DMS153 treated with DMSO at 0.1 percent for 48 hours (cell line): ENCODE data around the gene LRP1B.
"Not testable (repeated sequence)": the region's sequence is repeated elsewhere in the genome, so short reads cannot be mapped to it uniquely, and the experiment has no call there.

Source experiments
- DNase-seq: peaks from one replicate; lab custom pipeline; 2025; ENCODE audit not compliant: unreplicated experiment; lab: John Stamatoyannopoulos, UW

The LRP1B gene

DNA sequence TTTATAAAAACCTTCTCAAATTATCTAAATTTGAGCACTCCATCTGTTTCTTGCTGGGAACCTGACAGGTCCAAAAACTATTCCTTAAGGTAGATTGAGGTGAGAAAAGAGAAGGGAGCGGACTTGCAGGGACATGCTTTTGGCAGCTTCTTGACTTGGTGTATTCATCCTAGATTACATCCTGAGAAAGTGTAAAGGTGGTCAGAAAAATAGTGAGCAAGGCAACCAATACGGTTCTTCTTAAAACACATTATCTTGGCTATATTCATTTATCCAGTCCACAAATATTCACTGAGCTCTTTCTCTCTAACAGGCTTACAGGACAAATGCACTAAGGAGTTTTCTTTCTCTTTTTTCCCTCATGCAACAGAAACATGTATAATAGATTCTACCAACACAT is 230.0 kb downstream of the LRP1B start:
- DNase-seq = no peak

DNA sequence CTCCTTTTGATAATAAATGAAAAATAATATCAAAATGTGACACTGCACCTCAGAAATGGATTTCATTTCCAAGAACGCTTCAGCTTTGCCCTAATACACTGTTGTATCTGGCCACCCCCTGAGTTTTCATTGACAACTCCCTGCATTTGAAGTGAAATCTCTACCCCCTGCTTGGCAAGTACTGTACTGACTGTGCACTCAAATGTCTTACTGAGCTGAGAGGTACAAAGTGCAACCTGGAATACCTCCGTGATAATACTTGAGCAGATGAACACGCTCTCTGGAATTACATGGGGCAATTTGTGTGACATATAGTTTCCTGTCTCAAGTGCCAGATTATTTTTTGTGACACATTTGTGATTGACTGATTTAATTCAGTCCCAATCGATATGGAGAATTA is 231.1 kb downstream of the LRP1B start:
- DNase-seq = no peak

DNA sequence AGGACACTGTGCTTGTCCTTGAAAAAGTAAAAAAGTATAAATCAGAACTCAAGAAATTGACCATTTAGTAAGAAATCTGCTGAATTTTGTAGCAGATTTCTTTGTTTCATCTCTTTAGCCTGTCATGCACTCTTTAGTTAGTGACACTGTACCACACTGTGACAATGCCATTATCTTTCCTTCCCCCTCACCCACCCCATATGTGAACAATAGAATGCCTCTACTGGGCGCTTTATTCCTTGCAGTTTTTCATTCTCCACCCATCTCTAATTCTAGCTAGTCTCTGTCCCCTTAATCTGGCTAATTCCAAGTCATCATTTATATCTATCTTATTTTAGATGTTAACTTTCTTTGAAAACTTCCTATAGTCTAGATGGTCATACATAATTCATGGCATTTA is 241.0 kb downstream of the LRP1B start:
- DNase-seq = no peak

DNA sequence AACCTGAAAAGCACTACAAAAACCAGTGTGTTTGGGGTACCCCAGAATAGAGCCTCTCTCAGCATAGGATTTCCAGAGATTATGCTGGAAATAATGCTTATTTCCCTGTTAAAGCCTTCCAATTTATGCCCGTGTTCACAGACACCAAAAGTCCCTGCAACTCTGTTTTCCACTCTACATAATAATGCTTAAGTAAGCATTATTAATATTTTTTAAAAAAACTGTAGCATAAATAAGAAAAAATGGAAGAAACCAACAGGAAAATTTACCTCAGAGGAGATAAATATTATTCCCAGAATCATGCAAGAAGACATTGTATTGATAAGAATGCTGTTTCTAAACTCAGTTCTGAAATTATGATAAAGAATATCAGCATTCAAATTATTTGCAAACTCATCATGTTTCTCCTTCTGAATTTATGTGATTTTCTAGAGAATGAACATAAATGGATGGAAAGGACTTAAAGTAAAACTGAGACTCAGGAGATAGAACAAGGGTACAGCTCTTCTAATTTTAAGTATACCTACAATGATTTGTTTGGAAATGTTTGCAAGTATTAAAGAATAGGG is 241.7 kb downstream of the LRP1B start:
- DNase-seq = no peak

DNA sequence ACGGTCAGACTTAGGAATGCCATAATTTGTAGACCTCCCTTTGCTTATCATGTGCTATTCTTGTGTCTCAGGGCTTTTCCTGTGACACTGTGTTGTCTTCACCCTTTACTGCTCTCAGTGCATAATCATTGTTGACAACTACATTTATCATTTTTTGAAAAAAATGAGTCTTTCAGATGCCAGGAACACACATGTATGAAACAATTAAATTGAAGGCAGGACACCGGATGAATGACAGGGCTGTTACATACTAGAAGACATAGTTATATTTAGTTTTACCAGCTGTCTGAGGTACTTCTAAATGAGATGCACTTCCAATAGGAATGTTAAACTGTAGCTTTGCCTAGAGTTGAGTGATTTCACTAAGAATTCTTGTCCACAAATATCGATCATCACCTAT is 243.5 kb downstream of the LRP1B start:
- no peak for DNase-seq

DNA sequence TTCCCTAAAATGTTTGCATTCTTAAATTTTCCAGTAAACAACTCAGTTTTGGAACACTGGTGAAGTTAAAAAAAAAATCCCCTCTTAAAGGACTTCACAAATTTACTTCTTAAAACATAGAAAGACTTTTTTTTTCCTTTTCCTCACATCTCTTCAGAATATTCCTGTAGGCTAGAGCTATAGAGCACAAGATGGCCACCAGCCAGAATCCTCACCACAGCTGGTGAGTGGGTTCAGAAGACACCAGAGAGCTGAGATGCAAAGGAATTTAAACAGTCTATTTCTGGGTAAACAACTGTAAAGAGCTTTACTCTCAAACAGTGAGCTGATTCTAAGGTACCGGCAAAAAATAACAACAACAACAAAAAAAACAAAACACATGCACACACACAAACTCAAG is 252.8 kb downstream of the LRP1B start:
- no peak for DNase-seq

DNA sequence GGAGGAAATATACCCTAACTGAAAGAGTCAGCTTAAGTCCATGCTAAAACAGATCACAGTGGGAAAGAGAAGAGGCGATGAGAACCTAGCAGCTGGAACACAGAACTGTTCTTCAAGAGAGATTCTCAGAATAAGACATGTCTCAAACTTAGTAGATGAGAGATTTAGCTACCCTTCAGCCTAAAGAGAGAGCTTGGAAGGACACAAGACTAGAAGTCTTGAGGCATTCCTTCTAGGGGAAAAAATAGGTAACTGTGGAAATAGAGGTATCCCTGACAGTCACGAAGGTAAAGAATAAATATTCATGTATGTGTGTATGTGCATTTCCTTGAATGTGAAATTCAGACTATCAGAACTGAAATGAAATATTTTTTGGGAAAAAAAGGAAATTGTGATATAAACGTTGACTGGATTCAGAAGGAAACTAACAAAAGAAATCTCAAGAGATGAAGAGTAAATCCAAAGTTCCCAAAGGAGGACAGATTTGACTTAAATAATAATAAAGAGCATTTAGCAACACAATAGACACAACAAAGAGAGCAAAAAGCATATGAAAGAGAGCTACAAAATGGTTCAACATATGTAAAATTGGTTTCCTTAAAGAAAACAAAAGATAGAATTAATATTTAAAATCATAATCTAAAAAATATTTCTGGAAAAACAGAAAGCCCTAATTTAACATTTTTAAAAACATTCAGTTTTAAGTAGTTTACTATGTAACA is 258.7 kb downstream of the LRP1B start:
- DNase-seq = no peak

DNA sequence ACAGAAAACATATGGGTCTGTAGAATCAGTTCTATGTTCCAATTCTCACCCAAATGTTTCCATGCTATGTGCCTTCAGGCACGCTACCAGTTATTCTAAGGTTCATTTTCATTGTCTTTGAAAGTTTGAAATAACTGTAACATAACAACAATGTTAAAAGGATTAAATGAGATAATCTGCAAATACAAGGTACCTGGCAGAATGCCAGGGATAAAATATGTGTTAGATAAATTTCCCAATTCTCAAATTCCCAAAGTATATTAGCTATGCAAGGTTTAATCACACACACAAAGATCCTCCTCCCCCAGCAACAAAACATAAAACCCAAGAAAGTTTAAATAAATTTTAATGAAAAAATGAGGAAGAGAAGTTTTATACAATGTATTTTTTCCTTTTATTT is 261.2 kb downstream of the LRP1B start:
- no peak for DNase-seq

DNA sequence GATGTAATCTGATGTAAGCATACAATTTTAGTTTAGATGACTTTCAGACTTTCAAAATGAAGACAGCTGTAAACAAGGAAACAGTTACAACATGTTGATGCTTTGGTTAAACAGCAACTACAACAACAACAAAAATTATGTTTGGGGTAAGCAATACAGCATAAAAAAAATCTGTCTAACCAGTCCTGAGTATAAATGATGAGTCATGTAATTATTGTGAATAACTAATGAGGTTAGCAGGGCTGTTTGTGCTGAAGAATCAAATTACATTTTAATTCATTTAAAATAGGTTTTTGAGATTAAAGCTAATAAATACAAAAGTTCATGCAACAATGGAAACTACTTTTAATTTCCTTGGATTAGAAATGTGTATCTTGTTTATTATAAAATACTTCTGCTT is 266.9 kb downstream of the LRP1B start:
- DNase-seq = no peak

DNA sequence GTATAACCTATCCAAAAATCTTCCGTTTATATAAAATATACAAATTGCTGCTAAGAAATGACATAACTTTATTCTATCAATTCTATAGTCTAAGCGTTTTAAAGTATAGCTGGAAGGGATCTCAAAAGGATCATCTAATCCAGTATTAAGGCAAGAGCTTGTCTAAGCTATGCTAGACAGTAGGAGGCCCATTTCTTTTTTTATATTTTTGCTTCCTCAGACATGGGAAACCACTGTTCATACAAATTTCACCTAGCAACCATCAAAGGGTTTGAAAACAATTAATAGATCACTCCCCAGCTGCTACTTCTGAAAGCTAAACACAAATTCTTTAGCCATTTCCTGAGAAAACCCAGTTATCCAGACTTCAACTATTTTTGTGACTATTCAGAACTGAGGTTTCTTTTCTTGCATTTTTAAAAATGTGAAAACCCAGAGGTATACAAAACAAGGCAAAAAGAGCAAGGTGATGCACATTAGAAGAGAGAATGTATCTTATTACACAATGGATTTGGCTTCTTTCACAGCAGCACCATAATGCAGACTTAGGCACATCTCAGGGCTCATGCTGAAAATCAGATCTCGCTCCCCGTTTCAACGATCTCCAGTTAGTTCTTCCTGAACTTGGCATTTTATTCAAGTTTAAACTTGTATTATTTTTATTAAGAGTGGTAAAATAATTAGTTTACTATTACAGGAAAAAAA is 274.4 kb downstream of the LRP1B start:
- no peak for DNase-seq

DNA sequence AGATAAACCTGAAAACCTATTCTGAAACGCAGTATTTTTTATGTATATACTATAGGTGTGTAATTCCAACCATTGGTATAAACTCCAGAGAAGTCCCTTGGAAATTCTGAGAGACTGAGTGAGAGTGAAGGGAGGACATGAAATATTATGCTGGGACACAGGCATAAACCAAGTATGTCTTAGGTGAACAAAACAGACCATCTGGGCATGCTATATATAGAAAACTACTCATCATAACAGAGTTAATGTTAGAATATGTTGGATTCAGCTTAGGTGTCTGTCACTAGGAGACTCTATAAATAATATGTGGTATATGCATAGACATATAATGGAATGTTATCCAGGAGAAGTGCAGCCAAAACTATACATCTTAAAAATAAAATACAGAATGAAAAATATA is 282.6 kb downstream of the LRP1B start:
- no peak for DNase-seq

DNA sequence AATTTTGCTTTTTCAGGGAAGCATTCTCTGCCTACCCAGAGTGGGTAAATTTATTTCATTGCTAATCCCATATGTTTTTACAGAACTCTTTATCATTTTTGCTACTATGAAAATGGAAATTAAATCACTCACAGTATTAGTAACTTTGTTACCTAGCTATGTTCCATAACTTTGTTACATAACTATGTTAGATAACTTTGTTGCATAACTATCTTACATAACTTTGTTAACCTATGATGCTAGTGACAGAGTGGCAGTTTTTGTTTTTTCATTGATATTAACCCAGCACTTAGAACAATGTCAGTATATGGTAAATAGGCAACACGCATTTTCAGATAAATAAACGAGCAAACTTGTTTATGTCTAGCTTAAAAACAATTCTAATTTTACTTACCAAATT is 286.6 kb downstream of the LRP1B start:
- DNase-seq = no peak

DNA sequence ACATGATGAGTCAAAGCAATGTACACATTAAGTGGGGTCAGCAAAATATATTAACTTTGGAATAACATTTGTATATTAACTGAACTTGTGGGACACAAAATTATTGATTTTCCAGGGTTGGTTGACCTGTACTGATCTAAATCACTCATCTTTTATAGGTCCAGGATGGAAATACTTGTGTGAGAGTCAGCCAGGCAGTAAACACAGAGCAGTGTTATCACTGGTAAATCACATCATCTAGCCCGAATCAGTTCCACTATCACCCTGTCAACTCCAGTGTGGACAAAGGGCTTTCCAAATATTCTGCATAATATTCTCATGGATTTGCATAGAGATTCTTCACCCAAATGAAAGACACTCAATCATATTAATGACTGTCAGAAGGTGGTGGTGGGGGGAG is 295.7 kb downstream of the LRP1B start:
- DNase-seq = no peak

DNA sequence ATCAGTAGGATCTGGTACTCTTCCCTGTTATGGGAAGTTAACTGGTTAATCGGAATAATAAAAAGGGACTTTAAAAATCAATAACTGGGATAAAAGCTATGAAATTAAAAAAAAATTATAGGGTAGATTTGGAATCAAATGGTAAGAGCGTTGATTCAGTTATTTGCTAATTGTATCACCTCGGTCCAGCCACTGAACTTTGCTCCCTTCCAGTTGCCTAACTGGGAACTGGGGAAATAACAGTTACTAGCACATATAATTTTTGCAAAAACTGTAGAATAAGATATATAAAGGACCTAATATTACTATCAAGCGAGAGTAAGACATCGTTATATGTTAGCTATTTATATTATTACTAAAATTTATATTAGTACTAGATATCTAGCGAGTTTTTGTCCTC is 302.1 kb downstream of the LRP1B start:
- no peak for DNase-seq

DNA sequence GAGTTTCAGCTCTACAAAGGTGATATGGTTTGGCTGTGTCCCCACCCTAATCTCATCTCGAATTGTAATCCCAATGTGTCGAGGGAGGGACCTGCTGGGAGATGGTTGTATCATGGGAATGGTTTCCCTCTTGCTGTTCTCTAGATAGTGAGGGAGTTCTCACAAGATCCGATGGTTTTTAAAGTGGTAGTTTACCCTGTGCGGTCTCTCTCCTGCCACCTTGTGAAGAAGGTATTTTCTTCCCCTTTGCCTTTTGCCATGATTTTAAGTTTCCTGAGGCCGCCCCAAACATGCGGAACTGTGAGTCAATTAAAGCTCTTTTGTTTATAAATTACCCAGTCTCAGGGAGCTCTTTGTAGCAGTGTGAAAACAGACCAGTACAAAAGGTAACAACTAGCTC is 306.0 kb downstream of the LRP1B start:
- no peak for DNase-seq

DNA sequence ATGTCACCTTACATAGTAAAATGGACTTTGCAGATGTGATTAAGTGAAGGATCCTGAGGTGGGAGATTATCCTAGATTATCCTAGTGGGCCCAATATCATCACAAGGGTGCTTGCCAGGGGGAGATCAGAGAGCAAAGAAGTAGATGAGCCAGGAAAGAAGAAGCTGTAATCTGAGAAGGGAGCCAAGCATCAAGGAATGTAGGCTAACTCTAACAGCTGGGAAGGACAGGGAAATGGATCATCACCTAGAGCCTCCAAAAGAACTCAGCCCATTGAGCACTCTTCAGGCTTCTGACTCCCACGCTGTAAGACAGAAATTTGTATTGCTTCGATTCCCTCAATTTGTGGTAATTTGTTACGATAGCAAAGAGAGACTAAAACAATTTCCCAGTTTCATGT is 309.9 kb downstream of the LRP1B start:
- no peak for DNase-seq

DNA sequence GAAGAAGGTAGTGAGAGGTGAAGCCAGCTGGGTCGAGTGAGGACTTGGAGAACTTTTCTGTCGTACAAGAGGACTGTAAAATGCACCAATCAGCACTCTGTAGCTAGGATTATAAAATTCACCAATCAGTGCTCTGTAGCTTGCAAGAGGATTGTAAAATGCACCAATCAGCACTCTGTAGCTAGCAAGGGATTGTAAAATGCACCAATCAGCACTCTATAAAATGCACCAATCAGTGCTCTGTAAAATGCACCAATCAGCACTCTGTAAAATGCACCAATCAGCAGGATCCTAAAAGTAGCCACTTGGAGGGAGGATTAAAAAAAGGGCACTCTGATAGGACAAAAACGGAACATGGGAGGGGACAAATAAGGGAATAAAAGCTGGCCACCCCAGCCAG is 315.5 kb downstream of the LRP1B start:
- not testable (repeated sequence) for DNase-seq

DNA sequence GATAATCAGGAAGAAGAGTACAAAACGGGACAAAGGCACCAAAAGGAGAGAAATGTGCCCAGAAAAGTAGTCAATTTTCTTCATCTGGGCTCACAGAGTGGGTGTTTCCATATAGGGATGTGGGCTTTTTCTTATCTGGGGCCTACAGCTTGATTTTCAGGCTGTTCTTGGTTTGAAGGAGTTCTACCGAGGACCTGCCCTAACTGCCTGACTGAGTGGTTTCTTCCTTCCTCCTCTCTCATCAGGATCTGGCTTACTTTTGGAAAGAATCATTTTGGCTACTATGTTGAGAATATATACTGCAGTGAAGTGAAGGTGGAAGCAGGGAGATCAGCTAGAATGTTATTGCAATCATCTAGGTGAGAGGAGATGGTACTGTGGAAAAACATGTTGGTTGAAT is 316.7 kb downstream of the LRP1B start:
- no peak for DNase-seq

DNA sequence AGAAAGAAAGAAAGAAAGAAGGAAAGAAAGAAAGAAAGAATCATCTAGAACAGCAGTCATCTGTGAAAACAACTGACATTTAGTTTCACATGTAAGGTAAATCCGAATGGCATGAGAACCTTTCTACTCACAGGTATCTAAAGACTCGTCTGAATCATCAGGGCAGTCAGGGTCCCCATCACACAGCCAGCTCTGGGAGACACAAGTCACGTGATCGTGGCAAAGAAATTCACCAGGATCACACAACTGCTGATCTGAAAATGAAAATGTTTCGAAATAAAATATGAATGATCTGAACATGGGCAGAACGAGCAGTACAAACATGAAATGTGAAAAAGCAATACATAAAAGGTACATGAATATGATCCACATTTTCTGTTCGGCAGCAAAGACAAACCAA is 320.7 kb downstream of the LRP1B start:
- no peak for DNase-seq

DNA sequence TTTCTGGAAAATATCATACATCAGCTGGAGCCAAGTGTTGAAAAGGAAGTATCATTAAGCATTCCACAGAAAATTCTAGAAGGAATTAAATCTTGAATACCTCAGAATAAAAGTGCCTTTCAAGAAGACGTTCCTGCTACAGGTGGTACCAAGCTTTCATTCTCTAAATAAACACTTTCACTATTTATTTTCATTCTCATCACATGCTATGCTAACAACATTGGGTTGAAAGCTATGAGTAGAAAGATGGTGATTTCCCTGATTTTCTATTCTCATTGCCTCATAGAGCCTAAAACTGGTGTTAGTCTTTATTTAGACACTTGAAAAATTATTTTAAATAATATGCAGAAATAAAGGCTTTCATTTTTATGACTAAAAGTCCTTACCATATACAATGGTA is 324.7 kb downstream of the LRP1B start:
- no peak for DNase-seq

DNA sequence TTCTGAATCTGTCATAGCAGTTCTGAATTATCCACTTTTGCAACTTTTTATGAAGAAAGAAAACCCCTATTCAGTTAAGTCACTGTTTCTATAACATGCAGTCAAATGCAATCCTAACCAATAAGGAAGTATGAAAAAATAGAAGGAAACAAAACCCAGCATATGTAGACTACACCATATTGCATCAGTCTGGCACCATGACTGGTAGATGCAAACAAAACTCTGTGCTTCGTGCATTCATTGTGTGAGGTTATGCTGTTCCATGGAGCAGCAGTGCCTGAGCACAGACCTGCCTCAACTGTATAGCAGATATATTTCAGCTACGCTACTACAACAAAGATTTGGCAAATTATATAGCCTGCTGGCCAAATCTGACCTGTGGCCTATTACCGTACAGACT is 325.5 kb downstream of the LRP1B start:
- no peak for DNase-seq

DNA sequence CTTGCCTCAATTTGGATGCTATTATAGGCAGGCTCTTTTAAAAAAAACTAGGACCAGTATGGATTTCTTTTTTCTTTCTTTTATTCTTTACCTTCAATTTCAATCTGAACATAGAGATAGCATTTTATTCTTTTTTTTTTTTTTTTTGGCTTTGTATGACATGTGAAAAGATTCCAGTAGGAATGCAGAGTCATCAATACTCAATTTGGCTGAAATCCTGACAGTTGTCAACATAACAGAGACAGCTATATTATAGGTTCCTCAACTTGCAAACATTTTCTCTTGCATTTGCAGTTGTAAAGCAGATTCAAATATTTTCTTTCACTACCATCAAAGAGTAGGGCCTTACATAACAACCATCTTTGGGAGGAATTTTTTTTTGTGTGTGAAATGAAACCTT is 334.4 kb downstream of the LRP1B start:
- DNase-seq = no peak

DNA sequence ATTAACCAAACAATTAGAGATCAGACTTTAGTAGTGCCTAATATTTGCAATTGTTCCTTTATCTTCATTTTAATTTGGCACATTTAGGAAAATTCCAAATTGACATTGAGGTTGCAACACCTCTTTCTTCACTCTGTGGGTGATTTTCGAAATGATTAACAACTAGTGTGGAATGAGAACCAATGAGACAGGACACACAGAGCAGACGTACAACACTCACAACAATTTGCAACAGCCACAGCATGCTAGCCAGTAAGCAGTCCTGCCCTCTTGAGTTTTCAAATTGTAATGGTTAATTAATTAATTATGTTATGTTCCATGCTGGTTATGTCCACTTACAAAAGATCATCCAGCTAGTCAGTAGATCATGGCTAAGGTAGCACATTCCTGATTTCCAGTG is 339.3 kb downstream of the LRP1B start:
- DNase-seq = no peak
